HG03520 (cell line): ENCODE data around the gene ZNF711.
"Not testable (repeated sequence)": the region's sequence is repeated elsewhere in the genome, so short reads cannot be mapped to it uniquely, and the experiment has no call there.

ENCODE experiments used
- ATAC-seq: cut with Tn5 transposase; IDR thresholded peaks from one replicate; pipeline ENCODE4 v1.9.1; 2021; ENCODE audit warnings: mild to moderate bottlenecking, moderate library complexity; ENCODE audit not compliant: unreplicated experiment

The ZNF711 gene

GRCh38 chrX:85243761-85244449, at the start of gene ZNF711, which contains the start of gene SATL1:
TSS of gene ZNF711 (plus strand) at chrX:85243991. CDS start at chrX:85247573, 3,582 bp downstream.
TSS of gene SATL1 (minus strand) at chrX:85243779. CDS start at chrX:85108968, 134,811 bp downstream.
- ATAC-seq: peak; percentile 66

DNA sequence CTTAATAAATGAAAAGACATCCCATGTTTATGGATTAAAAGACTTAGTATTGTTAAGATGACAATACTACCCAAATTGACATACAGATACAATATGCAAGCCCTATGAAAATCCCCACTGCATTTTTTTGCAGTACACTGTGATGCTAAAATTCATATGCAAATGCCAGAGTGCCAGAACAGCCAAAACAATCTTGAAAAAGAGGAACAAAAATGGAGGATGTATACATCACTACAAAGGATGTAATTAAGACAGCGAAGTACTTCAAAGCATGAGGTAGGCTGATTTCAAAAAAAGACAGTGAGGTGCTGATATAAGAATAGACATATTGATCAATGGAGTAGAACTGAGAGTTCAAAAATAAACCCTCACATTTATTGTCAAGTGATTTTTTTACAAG, 47.5 kb upstream of the ZNF711 start:
- ATAC-seq: no peak

GRCh38 chrX:85203461-85203970, 40.3 kb upstream of the ZNF711 start:
- no peak for ATAC-seq

DNA sequence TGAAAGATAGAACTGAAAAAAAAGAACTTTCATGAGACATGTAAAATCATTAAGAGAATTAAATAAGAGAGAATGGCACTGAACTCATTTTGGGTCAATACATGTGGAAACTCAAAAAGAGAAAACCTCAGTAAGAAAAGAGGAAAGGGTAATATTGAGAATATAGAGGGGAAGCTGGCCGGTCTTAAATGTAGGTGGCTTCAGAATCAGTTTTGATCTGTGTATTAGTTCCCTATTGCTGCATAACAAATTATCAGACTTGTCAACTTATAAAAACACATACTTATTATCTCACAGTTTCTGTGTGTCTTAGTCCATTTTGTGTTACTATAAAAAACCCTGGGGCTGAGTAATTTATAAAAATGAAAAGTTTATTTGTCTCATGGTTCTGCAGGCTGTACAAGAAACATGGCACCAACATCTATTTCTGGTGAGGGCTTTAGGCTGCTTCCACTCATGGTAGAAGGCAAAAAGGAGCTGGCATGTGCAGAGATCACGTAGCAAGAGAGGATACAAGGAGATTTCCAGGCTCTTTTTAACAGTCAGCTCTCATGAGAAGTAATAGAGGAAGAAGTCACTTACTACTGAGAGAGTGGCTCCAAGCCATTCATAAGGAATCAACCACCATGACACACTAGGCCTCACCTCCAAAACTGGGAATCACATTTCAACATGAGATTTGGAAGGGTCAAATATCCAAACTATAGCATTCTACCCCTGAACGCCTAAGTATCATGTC, 29.8 kb upstream of the ZNF711 start:
- ATAC-seq: no peak

GRCh38 chrX:85215946-85216345, 27.8 kb upstream of the ZNF711 start:
- no peak for ATAC-seq

DNA sequence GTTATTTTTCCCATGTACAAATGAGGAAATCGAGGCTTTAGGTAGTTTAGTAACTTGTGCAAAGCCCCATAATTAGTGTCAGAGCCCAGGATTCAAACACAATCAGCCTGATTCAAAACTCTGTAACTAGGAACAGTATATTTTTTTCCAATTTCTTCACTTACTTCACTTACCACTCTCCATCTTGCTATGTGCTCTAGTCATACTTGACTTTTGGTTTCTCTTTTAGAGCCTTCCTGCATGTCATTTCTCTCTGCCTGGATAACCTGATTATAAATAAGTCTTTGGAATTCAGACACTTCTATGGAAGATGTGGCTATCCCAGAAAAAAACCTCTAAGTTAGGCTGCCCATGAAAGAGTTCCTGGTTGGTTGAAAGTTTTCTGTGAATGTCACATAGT, 22.4 kb upstream of the ZNF711 start:
- no peak for ATAC-seq

GRCh38 chrX:85223359-85223758, 20.4 kb upstream of the ZNF711 start:
- no peak for ATAC-seq

- no peak for ATAC-seq
These were observed 636 bp upstream of the ZNF711 start for GRCh38 chrX:85243155-85243554.

- peak; percentile 31 for ATAC-seq
These were observed 840 bp downstream of the ZNF711 start for GRCh38 chrX:85244450-85245211.

GRCh38 chrX:85285286-85285685, 41.5 kb downstream of the ZNF711 start:
- ATAC-seq: not testable (repeated sequence)

DNA sequence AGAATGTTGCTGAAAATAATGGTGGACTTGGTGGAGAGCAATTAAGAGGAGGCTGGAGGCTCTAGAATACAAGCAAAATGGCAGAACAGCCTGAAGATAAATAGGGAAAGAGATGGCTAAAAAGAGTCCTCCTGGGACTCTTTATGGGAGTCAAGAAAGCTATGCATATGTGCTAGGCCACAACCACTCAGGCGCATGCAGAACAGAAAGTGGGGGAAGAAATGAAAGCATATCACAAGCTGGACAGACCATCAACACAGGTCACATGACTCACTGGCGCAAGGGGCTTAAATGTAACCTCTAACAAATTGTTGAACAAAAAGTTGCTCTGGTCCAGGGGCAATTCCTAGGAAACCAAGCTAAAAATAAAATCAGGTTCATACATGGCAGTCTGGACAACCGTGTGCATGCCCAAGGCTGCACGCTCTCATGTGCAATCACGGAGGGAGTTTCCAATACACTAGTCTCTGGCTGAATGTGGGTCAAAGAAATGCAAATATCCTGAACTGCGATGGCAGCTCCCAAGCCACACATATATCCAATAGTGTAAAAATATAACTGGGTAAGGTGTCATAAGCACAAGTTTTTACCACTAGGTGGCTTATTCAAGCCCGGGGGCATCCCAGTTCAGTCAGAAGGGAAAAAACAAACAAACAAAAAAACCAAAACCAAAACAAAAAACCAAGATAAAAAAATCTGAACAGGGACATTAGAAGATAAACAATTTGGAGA, 45.4 kb downstream of the ZNF711 start:
- ATAC-seq: no peak

DNA sequence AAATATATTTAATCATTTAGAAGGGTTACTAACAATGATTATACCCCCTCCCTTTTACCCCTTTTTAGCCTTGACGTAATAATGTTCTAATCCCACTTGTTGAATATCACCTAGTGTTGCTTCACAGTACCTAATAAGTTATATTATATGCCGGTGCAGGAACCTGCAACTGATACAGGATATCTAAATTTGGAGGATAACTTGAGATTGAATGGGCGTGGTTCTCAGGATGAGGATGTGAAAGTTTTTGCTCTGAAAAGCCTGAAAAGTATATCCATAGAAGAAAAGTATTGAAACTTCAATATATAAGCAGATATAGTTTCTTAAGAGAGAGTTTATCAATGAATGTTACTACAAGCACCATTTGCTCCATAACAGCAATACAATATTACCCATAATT, 59.8 kb downstream of the ZNF711 start:
- ATAC-seq: peak; percentile 75

GRCh38 chrX:85309717-85310116, 65.9 kb downstream of the ZNF711 start:
- no peak for ATAC-seq

GRCh38 chrX:85311348-85311747, 67.6 kb downstream of the ZNF711 start:
- not testable (repeated sequence) for ATAC-seq
